Measurements from ENCODE around the gene GAST.

GAST gene

GRCh38 chr17:41710472-41711090 lies 1.6 kb upstream of the GAST start:
- DNase-seq (ENCODE audit: low spot score): no peak

- DNase-seq (ENCODE audit: low spot score): no peak
Measured at GRCh38 chr17:41717408-41718286, 5.5 kb downstream of the GAST start.

DNA sequence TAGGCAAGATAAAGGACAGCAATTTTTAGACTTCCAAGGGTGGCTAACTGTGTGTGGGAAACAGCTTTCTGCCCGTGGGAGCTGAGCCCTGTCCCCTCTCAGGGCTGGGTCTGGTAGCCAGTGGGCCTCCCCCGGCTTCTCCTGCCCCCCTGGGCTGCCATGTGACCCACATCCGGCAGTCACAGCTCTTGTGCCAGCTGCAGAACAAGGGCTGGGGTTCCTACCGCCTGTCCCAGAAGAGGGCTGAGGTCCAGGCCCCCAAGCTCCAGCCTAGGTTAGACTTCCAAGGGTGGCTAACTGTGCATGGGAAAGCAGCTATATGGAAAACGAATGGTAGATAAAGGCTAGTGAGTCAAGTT lies 6.1 kb downstream of the GAST start:
- no peak for DNase-seq (ENCODE audit: low spot score)

GRCh38 chr17:41722231-41722630 lies 10.1 kb downstream of the GAST start:
- DNase-seq (ENCODE audit: low spot score): no peak

DNA sequence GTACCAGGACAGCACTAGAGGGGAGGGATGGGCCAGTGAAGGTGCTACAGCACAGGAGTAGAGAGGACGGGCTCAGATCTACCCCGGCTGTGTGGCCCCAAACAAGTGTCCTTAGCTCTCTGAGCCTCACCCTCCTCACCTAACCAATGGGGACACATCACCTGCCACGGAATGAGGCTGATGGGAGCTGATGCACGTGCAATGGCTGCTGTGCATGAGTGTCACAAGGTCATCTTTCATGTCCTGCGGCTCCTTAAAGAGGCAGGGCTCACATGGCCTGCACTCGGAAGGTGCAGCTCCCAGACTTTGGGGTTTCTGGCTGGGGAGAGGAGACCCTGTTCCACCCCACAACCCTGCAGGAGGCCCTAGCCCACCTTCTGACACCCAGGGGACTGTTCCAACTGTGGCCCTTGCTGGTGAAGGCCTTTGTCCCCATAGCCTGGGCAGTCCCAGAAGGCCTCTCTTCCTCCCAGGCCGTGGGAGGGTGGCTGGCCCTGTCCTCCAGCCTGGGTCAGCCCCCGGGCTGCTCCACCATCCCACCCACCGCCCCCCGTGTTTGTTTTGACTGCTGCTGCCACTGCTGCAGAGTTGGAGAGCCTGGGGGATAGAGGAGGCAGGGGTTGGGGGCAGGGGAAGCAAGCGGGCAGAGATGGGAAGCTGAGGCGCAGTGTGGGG lies 11.8 kb downstream of the GAST start:
- no peak for DNase-seq (ENCODE audit: low spot score)

DNA sequence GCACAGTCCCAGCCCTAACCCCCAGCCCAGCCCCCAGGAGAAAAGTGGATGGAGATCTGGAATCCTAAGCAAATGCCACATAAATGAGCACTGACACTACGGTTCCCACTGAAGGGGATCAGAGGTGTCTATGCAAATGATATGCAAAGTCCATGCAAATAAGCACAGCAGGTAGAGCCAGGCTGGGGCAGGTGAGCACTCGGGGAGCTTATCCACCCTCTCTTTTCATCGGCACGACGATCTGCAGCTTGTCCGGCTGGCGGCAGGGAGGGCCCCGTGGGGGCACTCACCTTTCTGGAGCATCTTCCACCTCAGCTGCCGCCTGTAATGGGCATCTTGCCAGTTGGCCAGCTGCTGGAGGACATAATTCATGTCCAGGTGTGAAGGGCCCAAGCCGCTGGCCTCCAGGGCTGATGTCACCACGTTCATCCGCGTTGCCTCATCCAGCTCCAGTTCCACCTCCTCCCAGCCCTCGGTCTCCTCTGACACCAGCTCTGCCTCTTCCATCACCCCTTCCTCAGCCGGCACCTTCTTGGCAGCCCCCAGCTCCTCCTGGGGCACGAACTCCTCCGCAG lies 12.4 kb downstream of the GAST start:
- no peak for DNase-seq (ENCODE audit: low spot score)

- DNase-seq (ENCODE audit: low spot score): no peak
Measured at GRCh38 chr17:41725134-41725533, 13.0 kb downstream of the GAST start.

DNA sequence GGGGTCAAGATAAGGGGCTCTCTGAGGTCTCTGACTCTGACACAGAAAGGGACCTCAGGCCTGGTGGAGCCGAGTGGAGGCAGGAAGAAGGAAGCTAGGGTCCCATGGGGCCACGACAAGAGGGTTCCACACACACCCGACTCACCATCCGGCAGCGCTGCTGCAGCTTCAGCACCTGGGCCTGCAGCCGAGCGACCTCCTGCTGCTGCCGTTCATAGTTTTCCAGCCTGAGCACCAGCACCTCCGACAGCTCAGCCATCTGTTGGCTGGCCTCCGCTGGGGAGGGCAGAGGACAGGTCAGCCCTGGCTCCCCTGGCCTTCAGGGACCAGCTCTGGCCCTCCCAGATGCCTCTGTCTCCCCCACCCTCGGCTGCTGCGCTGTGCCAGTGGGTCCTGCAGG lies 15.9 kb downstream of the GAST start:
- no peak for DNase-seq (ENCODE audit: low spot score)

GRCh38 chr17:41730479-41730878 lies 18.3 kb downstream of the GAST start:
- DNase-seq (ENCODE audit: low spot score): no peak

GRCh38 chr17:41731836-41732235 lies 19.7 kb downstream of the GAST start:
- no peak for DNase-seq (ENCODE audit: low spot score)

DNA sequence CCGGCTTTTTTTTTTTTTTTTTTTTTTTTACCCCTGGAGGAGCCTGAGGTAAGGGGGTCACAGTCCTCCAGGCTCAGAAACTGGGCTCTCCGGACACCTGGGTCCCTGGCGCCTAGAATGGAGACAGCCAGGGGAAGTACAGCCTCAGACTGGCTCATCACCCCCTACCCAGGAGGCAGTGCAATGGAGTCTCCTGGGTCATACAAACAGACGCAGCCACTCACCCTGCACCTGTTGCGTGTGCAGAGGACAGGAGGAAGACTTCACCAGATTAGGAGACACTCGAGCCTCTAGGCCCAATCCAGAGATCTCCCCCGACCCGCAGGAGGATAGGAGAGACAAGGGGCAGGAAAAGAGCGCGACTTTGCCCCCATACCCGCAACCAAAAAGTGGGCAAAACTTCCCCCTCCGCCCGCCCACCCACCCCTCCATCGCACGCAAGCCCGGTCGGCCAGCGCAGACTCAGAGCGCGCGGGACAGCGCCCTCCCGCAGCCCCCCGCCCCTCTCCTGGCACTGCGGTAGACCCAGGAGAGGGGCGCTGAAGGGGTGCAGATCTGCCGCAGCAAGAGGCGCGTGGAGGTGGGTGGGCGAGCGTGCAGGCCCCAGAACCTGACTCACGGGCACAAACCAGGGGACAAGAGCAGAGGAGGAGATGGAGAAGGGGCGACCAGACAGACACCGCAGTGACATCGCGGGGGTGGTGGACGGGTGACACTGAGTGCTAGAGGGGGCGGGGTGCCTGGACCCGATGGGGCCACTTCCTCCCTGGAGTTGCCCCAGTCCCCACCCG lies 21.4 kb downstream of the GAST start:
- no peak for DNase-seq (ENCODE audit: low spot score)

DNA sequence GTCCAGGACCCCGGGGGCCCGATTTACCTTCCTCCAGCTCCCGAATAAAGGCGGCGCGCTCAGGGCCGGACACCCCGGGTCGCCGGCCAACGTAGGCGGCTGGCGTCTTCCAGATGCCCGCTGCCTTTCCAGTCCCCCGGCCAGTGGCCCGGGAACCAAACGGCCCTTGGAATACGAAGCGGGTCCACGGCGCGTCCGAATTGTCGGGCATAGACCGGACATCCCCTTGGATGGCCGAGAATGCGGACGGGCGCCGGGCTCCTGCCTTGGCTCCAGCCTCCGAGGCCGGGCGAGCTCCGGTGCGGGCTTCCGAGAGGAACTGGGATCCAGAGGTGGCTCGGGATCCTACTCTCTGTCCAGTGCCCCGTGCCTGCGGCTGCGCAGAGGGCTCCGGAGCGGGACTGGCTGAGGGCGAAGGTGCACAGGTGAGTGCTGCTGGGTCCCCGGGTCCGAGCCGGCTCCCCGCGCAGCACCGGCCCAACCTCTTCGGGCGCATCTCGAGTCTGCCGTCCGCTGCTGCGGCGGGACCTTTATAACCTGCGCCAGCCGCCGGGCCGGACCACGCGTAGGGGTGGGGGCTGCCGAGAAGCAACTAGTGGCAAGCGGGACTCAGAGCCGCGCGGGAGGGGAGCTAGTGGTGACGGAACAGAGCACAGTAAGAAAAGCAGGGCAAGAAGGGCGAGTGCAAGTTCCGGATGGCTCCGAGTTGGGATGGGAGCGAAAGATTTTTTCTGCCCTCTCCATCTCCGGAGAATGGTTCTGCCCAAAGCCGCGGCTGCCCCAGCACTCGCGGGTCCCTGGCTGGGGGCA lies 22.2 kb downstream of the GAST start, which contains the start of gene HAP1:
TSS of gene HAP1 (minus strand) at position 505 of the 810 bp plus-strand sequence. CDS start at position 496, 9 bp downstream.
- peak; percentile 57 for DNase-seq (ENCODE audit: low spot score)

- DNase-seq (ENCODE audit: low spot score): no peak
Measured at GRCh38 chr17:41734949-41735313, 22.8 kb downstream of the GAST start.

DNA sequence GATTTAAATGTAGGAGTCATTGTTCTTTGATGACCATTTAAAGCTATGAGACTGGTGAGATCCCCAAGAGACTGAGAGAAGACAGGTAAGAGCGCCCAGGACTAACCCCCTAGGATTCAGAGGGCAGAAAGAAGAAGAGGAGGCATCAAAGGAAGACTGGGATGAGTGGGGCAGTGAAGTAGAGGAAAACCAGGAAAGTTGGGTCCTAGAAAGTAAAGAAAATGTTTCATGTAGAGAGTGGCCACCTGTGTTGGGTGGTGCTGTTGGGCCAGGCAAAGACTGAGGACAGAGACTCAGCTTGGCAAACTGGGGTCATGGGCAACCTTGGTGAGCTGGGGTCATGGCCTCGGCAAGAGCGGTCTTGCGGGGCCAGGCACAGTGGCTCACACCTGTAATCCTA lies 23.6 kb downstream of the GAST start:
- no peak for DNase-seq (ENCODE audit: low spot score)

DNA sequence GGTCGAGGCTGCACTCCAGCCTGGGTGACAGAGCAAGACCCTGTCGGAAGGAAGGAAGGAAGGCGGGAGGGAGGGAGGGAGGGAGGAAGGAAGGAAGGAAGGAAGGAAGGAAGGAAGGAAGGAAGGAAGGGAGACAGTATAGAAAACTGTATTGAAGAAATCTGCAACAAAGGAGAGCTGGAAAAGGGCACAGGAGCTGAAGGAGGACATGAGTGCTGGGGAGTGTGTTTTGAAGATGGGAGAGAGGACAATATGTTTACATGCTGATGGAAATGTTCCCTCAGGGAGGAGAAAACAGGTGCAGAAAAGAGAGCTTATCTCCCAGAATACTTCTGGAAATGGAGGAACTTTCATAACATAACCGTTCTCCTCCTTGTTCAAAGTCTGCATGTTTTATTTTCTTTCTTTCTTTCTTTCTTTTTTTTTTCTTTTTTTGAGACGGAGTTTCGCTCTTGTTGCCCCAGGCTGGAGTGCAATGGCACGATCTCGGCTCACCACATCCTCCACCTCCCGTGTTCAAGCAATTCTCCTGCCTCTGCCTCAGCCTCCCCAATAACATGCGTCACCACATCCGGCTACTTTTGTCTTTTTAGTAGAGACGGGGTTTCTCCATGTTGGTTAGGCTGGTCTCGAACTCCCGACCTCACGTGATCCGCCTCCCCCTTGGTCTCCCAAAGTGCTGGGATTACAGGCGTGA lies 25.0 kb downstream of the GAST start:
- no peak for DNase-seq (ENCODE audit: low spot score)

DNA sequence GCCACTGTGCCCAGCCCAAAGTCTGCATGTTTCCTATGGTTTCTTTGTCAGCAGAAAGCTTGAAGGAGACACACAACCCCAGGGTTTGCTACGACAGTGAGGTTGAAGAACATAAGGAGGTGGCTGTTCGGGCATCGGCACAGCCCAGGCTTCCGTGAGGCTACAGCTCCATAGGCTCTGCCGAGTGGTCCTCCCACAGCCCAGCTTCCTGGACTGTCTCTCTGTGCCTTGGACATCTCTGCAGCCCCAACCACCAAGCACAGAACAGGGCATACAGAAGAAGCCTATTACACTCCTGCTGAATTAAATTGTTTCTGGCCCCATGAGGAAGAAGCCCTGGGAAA lies 25.5 kb downstream of the GAST start:
- DNase-seq (ENCODE audit: low spot score): no peak

GRCh38 chr17:41738077-41738800 lies 26.1 kb downstream of the GAST start:
- DNase-seq (ENCODE audit: low spot score): peak; percentile 94

GRCh38 chr17:41738801-41739112 lies 26.6 kb downstream of the GAST start:
- no peak for DNase-seq (ENCODE audit: low spot score)

- DNase-seq (ENCODE audit: low spot score): peak; percentile 51
Measured at GRCh38 chr17:41739661-41740352, 27.7 kb downstream of the GAST start.

Measured in hepatic stellate cell (primary cell).